Inflammatory macrophage treated with lipopolysaccharide for 4 hours (primary cell): ENCODE data around the gene OR1J1.

Experiments
- DNase-seq: peaks from one replicate; pipeline ENCODE4 v3.0.0-alpha.2; 2020

Gene OR1J1, protein sequence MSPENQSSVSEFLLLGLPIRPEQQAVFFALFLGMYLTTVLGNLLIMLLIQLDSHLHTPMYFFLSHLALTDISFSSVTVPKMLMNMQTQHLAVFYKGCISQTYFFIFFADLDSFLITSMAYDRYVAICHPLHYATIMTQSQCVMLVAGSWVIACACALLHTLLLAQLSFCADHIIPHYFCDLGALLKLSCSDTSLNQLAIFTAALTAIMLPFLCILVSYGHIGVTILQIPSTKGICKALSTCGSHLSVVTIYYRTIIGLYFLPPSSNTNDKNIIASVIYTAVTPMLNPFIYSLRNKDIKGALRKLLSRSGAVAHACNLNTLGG

DNA sequence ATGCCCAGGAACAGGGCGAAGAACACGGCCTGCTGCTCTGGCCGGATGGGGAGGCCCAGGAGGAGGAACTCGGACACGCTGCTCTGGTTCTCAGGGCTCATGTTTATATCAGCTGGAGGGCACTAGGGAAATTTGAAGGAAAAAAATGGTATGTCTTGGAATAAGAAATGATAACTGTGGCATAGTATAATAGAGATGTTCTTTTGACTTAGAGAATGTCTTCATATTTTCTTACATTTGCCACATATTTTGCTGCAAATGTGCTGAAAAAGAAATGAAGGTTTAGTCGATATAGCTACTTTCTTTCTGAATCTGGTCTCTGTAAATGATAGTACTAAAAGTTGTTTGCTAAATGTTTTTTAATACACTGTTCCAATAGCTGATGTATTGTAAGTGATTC lies at the start of gene OR1J1:
Gene OR1J1, minus strand, starts transcription at position 101 of the 400 bp plus-strand sequence. Its CDS starts 0 bp downstream, at position 101.
- no peak for DNase-seq

GRCh38 chr9:122527193-122527592 lies 49.5 kb upstream of the OR1J1 start, which contains the start of gene OR1N1:
Gene OR1N1, minus strand, starts transcription at chr9:122527293. Its CDS starts 0 bp downstream, at chr9:122527293.
- DNase-seq: no peak

- DNase-seq: no peak
Observed at GRCh38 chr9:122526602-122527001, 48.9 kb upstream of the OR1J1 start.

DNA sequence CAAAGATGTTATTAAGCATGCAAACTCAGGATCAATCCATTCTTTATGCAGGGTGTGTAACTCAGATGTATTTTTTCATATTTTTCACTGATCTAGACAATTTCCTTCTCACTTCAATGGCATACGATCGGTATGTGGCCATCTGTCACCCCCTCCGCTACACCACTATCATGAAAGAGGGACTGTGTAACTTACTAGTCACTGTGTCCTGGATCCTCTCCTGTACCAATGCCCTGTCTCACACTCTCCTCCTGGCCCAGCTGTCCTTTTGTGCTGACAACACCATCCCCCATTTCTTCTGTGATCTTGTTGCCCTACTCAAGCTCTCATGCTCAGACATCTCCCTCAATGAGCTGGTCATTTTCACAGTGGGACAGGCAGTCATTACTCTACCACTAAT lies 41.6 kb upstream of the OR1J1 start:
- no peak for DNase-seq

GRCh38 chr9:122518841-122519240 lies 41.1 kb upstream of the OR1J1 start, which contains the start of gene OR1J4:
Gene OR1J4, plus strand, starts transcription at chr9:122519141. Its CDS starts 0 bp downstream, at chr9:122519141.
- DNase-seq: no peak

DNA sequence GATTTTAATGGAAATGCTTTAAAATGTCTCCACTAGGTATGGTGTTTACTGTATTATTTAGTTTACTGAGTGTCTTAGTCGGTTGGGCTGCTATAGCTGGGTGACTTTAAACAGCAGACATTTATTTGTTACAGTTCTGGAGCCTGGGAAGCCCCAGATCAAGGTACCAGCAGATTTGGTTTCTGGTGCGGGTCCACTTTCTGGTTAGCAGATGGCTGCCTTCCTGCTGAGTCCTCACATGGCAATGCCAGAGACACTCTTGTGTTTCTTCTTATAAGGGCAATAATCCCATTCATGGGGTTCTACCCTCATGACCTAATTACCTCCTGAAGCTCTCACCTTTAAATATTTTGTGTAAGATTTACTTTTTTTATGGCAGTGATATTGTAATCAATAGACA lies 40.5 kb upstream of the OR1J1 start:
- no peak for DNase-seq

- DNase-seq: no peak
Observed at GRCh38 chr9:122510502-122510901, 32.8 kb upstream of the OR1J1 start, which contains the start of gene OR1J2. Gene OR1J2, plus strand, starts transcription at chr9:122510802. Its CDS starts 0 bp downstream, at chr9:122510802.

DNA sequence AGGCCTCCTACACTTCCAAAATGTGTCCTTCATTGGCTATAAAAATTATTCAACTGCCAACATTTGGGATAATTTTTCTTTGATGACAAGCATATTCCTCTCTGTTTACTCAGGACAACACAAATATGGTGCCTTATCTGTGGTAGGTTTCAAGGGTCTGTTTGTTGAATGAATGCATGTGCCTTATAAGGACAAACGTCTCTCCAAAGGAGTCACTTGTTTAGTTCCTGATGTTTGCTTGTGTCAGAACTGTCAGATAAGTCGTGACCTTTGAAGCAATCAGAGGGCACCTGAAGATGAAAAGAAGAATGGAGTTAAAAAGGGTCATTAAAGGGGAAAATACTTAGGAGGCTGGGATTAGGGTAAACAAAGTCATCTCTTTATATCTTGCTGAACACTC lies 29.2 kb upstream of the OR1J1 start:
- DNase-seq: no peak

DNA sequence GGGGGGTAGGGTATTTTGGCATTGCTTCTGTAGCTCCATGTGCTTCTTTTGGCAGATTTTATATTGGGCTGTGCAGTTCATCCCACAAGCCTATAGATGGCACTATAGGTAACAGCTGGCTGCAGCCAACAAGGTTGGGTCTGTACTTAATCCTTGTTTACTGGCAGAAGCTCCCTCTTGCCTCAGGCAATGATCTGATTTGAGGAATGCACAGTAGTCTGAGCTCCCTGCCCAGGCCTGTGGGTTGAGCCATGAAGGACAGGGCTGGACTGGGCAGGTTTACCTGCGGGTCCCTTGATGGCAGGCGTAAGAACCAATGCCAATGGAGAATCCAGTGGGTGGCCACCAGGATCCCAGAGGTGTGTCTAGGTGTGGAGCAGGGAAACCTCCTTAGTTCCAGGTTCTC lies 21.2 kb upstream of the OR1J1 start:
- peak; percentile 10 for DNase-seq

DNA sequence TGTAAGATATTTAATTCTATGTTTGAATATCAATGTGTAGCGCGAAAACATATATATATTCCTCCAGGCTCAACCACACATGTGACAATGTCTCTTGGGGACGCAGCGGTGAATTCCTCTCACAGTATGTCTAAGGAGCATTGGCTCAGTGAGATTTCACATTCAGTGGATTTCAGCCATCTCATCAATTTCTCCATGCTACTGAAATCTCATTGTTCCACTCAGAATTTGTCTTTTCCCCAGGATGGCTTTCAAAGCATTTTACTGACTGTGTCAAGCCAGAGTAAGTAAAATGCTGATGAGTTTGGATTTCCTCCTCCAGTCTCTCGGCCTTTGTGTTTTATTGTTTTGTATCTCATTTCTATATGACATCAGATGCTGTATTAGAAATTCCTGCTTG lies 1.3 kb upstream of the OR1J1 start:
- no peak for DNase-seq

GRCh38 chr9:122477346-122477745 lies 380 bp downstream of the OR1J1 start:
- peak; percentile 15 for DNase-seq

- DNase-seq: no peak
Observed at GRCh38 chr9:122475717-122476116, 2.0 kb downstream of the OR1J1 start.

DNA sequence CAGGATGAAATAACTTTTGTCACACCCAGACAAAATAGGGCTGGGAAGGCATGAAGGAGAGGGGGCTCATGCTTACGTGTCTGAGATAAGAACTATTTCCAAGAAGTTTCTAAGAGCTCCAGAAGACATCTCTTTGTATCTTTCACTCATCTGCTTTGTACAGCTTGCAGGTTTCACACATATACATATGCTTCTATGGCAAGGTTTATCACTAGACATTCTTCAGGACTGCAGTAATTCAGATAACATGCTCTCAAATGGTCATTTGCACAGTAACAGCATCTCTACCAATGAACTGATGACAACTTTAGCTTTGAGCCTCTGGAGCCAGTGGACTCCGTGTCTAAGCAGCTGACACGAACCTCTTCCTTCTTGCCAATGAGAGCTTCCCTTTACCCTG lies 3.2 kb downstream of the OR1J1 start:
- no peak for DNase-seq

GRCh38 chr9:122468735-122469134 lies 9.0 kb downstream of the OR1J1 start:
- no peak for DNase-seq

DNA sequence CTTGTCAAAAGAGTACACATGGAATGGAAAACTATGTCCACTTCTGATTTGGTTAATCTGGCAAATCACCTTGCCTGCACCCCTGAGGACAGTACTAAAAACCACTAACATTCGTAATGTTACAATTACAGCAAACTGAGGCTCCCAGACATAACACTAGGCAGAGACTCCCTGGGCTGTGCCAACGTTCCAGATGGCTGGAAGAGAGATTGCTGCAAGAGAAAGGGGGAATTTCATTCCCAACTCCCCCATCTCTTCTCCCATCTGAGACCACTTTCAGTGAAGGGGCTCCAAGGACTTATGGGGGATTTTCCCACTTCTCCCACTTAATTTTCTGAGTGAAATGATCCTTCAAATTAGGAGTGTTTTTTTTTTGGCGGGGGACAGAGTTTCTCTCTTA lies 11.3 kb downstream of the OR1J1 start:
- no peak for DNase-seq

- peak; percentile 88 for DNase-seq
Observed at GRCh38 chr9:122464633-122465567, 12.8 kb downstream of the OR1J1 start.

GRCh38 chr9:122463828-122464632 lies 13.7 kb downstream of the OR1J1 start:
- DNase-seq: peak; percentile 24

DNA sequence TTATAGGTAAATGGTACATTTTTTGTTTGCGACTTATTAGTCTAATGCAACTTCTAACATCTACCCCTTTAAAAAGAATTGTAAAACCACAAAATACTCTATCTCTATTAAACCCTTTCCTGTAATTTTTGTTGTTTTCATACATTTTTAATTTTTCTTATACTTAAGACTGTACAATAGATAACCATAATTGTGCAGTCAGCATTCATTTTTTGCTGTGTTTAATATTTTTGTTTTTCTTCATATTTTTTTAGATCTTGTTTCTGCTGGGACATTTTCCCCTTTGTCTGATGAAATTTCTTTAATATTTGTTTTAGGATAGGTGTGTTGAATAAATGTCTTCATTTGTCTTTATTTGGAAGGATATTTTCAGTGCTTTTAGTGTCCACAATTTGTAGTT lies 19.9 kb downstream of the OR1J1 start:
- no peak for DNase-seq

DNA sequence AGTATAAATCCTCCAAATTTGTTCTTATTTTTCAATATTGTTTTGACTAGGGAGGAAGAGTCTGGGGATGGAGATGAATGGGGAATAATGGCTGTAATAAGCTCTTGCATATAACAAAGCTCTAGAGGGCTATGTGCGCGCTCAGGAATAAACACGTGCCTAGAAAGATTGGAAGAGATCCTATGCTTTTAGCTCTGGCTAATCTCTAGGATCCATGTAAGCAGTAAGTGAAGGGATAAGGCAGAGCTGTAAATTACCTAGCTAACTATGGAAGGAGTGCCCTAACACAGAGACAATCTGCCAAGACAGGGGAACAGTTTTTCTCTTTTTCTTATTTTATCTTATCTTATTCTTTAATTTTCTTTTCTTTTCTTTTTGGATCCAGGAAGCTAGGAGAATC lies 21.6 kb downstream of the OR1J1 start:
- DNase-seq: no peak

GRCh38 chr9:122453677-122454135 lies 24.0 kb downstream of the OR1J1 start:
- DNase-seq: no peak

DNA sequence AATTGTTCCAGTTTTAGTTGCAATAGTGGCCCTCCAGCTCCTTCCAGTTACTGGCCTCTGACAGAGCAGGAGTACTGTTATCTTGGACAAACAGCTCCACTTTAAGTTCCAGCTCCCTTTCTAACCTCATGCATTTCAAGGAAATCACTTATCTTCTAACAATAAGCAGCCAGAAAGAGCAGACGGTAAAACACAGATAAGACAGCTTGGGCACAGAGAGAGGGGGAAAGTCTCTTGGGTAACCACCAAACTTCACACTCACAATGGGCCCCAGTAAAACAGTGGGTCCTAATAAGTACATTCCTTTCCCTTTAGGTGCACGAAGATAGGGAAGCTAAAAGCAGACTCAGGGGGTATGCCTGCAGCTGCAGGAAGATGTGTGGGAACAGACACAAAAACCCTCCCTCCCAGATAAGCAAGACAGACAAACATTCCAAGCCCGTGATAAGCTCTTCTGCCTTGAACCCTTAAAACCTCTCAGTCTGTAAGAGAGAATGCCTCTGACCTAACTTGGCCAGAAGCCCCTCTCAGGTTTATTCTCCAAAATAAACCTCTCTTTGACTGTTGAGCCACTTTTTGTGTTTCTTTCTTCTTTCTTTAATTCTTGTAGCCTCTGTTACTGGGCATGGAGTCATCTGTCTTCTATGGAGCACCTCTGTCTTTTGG lies 30.8 kb downstream of the OR1J1 start:
- DNase-seq: no peak

DNA sequence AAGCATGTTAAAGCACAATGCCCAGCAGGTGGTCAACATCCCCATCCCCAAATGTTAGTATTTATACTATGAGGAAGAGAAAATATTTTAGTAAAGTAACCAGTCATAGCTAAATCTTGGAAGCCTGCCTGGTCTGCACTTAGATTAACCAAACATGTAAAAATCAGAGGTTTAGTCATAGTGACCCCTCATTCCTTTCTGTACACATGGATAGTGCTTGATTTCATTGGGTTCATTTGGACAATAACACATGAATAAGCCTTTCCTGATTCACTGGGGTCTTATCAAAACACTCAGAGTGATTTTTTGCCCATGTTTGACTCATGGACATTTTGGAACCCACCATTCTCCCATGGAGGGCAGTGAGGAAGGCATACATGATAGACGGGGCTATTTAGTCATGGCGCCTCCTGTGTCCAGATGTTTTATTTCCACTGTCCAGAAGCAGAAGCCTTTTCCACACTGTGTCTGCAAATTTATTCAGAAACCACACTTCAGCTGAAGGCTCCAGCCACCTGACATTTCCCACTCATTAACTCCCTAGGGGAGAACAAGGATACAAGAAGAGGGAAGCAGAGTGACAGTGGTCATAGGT lies 32.5 kb downstream of the OR1J1 start:
- no peak for DNase-seq
